OCI-LY7 (cell line): Measurements from ENCODE around the gene CAT. TPM values are rescaled to one million over a fixed set of nuclear protein-coding genes. Genes with fewer than 3 reads are reported as not detected.

Source experiments
- BruUV-seq: library from RNA; stranded (reverse); fragments of 400-500 nt; replicated peaks from 2 replicates; lab custom pipeline; 2021; lab: Mats Ljungman, UMichigan
- CTCF ChIA-PET: fragments of 300-600 bp; sonication (Branson Sonifier 250); formaldehyde crosslinking; loops from one replicate; lab custom pipeline; 2022; ENCODE audit warnings: antibody characterized with exemption; ENCODE audit not compliant: unreplicated experiment; lab: Charles Lee
- POLR2A ChIA-PET: fragments of 300-600 bp; sonication (Branson Sonifier 250); formaldehyde crosslinking; loops from one replicate; lab custom pipeline; 2022; ENCODE audit warnings: antibody characterized with exemption; lab: Charles Lee
- DNase-seq: peaks from one replicate; pipeline ENCODE4 v3.0.0-alpha.2; 2015; ENCODE audit warnings: low spot score
- H2AFZ ChIP-seq: fragments of 200-600 bp; sonication (generic), shearing (Covaris generic); 2 replicates; pipeline ENCODE4 v1.6.1; 2014; ENCODE audit warnings: mild to moderate bottlenecking, antibody characterized with exemption, low read length, moderate library complexity
- H3K27ac ChIP-seq: fragments of 200-600 bp; sonication (generic); 2 replicates; pipeline ENCODE4 v1.5.1; 2014; ENCODE audit warnings: mixed run types, low read depth, mild to moderate bottlenecking, moderate library complexity, low read length, inconsistent platforms; ENCODE audit not compliant: poor library complexity, severe bottlenecking
- H3K36me3 ChIP-seq: fragments of 200-600 bp; sonication (generic); 2 replicates; pipeline ENCODE4 v1.6.1; 2014; ENCODE audit warnings: mild to moderate bottlenecking, antibody characterized with exemption, low read length, moderate library complexity, mixed read lengths; ENCODE audit not compliant: insufficient read depth
- H3K4me1 ChIP-seq: fragments of 200-600 bp; sonication (generic); 2 replicates; pipeline ENCODE4 v1.5.1; 2014; ENCODE audit warnings: mild to moderate bottlenecking, low read length; ENCODE audit not compliant: insufficient read depth, poor library complexity, severe bottlenecking
- H3K4me2 ChIP-seq: fragments of 200-600 bp; sonication (generic); 2 replicates; pipeline ENCODE4 v1.6.1; 2014; ENCODE audit warnings: mild to moderate bottlenecking, low read length
- H3K4me3 ChIP-seq: fragments of 200-600 bp; sonication (generic); 2 replicates; pipeline ENCODE4 v1.5.1; 2014; ENCODE audit warnings: mild to moderate bottlenecking, low read depth, low read length; ENCODE audit not compliant: poor library complexity, severe bottlenecking
- H3K79me2 ChIP-seq: fragments of 200-600 bp; sonication (generic); 2 replicates; pipeline ENCODE4 v1.6.1; 2016; ENCODE audit warnings: low read depth, mild to moderate bottlenecking, low read length, moderate library complexity, mixed read lengths; ENCODE audit not compliant: insufficient read depth
- H3K9me2 ChIP-seq: fragments of 200-600 bp; sonication (generic); 2 replicates; pipeline ENCODE4 v1.6.1; 2016; ENCODE audit warnings: mild to moderate bottlenecking, low read length, mixed read lengths; ENCODE audit not compliant: insufficient read depth
- H3K9me3 ChIP-seq: fragments of 200-600 bp; sonication (generic); 2 replicates; pipeline ENCODE4 v1.6.1; 2014; ENCODE audit warnings: mild to moderate bottlenecking, mixed run types, low read length, mixed read lengths
- H4K20me1 ChIP-seq: fragments of 200-600 bp; sonication (generic); 2 replicates; pipeline ENCODE4 v1.6.1; 2014; ENCODE audit warnings: mild to moderate bottlenecking, antibody characterized with exemption, low read length, moderate library complexity, mixed read lengths; ENCODE audit not compliant: insufficient read depth
- CTCF ChIP-seq: fragments of 200-600 bp; sonication (generic); conservative IDR thresholded peaks from 2 replicates; pipeline ENCODE4 v1.5.1; 2014; ENCODE audit warnings: mild to moderate bottlenecking, antibody characterized with exemption, low read length, moderate library complexity, mixed read lengths
- EZH2phosphoT487 ChIP-seq: fragments of 200-600 bp; sonication (generic); IDR thresholded peaks from 2 replicates; pipeline ENCODE4 v1.6.1; 2018; ENCODE audit warnings: low read depth, borderline replicate concordance, mild to moderate bottlenecking, mixed run types, antibody characterized with exemption, low read length, moderate library complexity, mixed read lengths
- intact Hi-C: fragments of 100-400 bp; cut with micrococcal nuclease; formaldehyde crosslinking; loops from one replicate; pipeline ENCODE4 v1.10.0; 2022; ENCODE audit not compliant: unreplicated experiment
- total RNA-seq, 2 experiments: library from RNA; depleted of rRNA in 1 of 2; stranded (reverse); fragments of >200 nt in 1 of 2; shearing (Covaris generic) in 1 of 2; gene quantifications; 2 replicates each; pipeline ENCODE4 v1.2.3, GENCODE V29; 2014 to 2022

Gene CAT
- total RNA-seq, 2 experiments from 2014 or later = 46.6 to 47.8 TPM

DNA sequence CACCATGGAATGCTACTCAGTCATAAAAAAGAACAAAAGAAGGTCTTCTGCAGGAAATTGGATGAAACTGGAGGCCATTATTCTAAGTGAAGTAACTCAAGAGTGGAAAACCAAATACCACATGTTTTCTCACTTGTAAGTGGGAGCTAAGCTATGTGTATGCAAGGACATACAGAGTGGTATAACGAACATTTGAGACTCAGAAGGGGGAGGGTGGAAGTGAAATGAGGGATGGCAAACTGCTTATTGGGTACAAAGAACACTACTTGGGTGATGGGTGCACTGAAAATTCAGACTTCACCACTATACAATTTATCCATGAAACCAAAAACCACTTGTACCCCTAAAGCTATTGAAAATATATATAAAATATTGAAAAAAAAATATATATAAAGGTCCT is 13.4 kb upstream of the CAT start:
- H3K4me2 ChIP-seq = no peak overlapping the region
- no peaks in the 10 kb centered on the region for H3K79me2 ChIP-seq
- H2AFZ ChIP-seq = no peak overlapping the region
- H3K36me3 ChIP-seq = no peaks in the 10 kb centered on the region
- H3K27ac ChIP-seq = no peak overlapping the region
- no peaks in the 10 kb centered on the region for H3K4me1 ChIP-seq
- ChIA-PET POLR2A (interaction anchor here (0.9 to 1.5 kb wide), 3 partner anchors 9 to 13 kb away, joined by 3 to 4 read pairs (median 4); no protein-coding TSS in a partner anchor), CTCF (no interaction called here)
- intact Hi-C loops = no loop called here
- BruUV-seq = no TSS peak
- no peak for DNase-seq
- H3K9me3 ChIP-seq = no peaks in the 10 kb centered on the region
- TF ChIP-seq EZH2phosphoT487 = no peak
- H3K9me2 ChIP-seq = no peaks in the 10 kb centered on the region
- no peak overlapping the region for H3K4me3 ChIP-seq
- no peaks in the 10 kb centered on the region for H4K20me1 ChIP-seq

DNA sequence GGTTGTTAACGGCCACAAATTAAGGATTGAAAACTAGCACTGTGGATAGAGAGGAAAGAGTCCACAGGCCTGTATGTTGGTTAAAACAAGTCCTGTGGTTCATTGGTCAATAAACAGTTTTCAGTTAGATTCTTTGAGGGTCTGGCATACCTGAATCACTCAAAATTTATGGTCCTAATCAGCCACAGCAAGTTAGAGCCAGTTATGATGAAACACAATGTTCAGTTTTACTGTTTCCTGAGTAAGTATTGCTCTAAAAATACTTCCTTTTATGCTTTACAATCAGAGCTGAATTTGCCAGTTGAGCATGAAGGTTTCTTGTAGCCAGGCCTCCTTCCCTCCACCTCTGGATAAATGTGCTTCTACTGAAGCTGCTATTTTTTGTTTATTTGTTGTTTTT is 12.9 kb upstream of the CAT start:
- no peak for TF ChIP-seq CTCF
- TF ChIP-seq EZH2phosphoT487 = no peak
- Histone ChIP-seq H3K9me2 (no peaks in the 10 kb centered on the region), H3K9me3 (no peaks in the 10 kb centered on the region), H3K4me1 (no peaks in the 10 kb centered on the region), H3K79me2 (no peaks in the 10 kb centered on the region), H3K27ac (no peak overlapping the region), H4K20me1 (no peaks in the 10 kb centered on the region), H3K4me3 (no peak overlapping the region), H3K4me2 (no peak overlapping the region), H3K36me3 (no peaks in the 10 kb centered on the region), H2AFZ (no peak overlapping the region)
- POLR2A ChIA-PET = interaction anchor here (0.9 to 1.5 kb wide), 3 partner anchors 8 to 12 kb away, joined by 3 to 4 read pairs (median 4); no protein-coding TSS in a partner anchor
- intact Hi-C loops = no loop called here
- CTCF ChIA-PET = no interaction called here
- no peak for DNase-seq
- no TSS peak for BruUV-seq

DNA sequence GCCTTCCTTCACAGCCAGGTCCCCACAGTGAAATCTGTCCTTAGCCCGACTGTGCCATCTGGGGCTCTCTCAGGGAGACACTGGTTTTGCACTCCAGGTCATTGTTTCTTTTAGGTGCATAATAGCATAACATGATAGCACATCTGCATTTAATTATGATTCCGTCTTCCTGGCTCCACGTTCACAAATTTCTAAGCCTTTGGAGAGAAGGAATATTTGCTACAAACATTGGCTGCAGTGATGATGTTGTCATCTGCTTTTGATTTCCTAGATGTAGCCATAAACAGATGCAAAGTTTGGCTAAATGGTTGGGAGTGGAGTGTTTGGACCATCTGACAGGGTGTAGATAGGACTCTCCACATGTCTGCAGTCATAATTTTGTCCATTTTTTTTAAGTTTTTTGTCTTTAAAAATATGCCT is 12.0 kb upstream of the CAT start:
- intact Hi-C loops = no loop called here
- TF ChIP-seq CTCF (no peak), EZH2phosphoT487 (no peak)
- POLR2A ChIA-PET = interaction anchor here (2.1 kb wide), 1 partner anchor 11 kb away, joined by 7 read pairs; no protein-coding TSS in a partner anchor
- no peak overlapping the region for H3K27ac ChIP-seq
- no peaks in the 10 kb centered on the region for H3K36me3 ChIP-seq
- no peak overlapping the region for H3K4me2 ChIP-seq
- H3K4me1 ChIP-seq = no peaks in the 10 kb centered on the region
- H3K9me3 ChIP-seq = no peaks in the 10 kb centered on the region
- no peaks in the 10 kb centered on the region for H4K20me1 ChIP-seq
- H3K9me2 ChIP-seq = no peaks in the 10 kb centered on the region
- no TSS peak for BruUV-seq
- H2AFZ ChIP-seq = no peak overlapping the region
- H3K4me3 ChIP-seq = no peak overlapping the region
- CTCF ChIA-PET = no interaction called here
- no peaks in the 10 kb centered on the region for H3K79me2 ChIP-seq
- DNase-seq = no peak
